Urinary bladder (tissue), 4 donors: ENCODE measurements around the gene RPS16. TPM values are rescaled to one million over a fixed set of nuclear protein-coding genes. Genes with fewer than 3 reads are reported as not detected.

Experiments used
- DNase-seq: peaks from one replicate; pipeline ENCODE4 v3.0.0-alpha.2; 2015; ENCODE audit errors: extremely low spot score
- H3K27ac ChIP-seq: one replicate; pipeline ENCODE4 v1.5.1; 2013; ENCODE audit warnings: low read depth, mild to moderate bottlenecking, moderate library complexity
- H3K36me3 ChIP-seq: one replicate; pipeline ENCODE4 v1.6.1; 2013; ENCODE audit warnings: mild to moderate bottlenecking, moderate library complexity; ENCODE audit not compliant: insufficient read depth
- H3K4me1 ChIP-seq: one replicate; pipeline ENCODE4 v1.6.1; 2013; ENCODE audit warnings: mild to moderate bottlenecking, moderate library complexity; ENCODE audit not compliant: insufficient read depth
- H3K4me3 ChIP-seq: one replicate; pipeline ENCODE4 v1.5.1; 2013; ENCODE audit warnings: low read depth, low read length
- WGBS: extraction: QIAGEN DNeasy Blood & Tissue Kit; methylation state at CpG from one replicate; pipeline ENCODE4 v1.1.7; 2013; 5-methylcytosine and 5-hydroxymethylcytosine counted together
- polyA plus RNA-seq: library from polyadenylated mRNA; stranded (reverse); fragments of 200-250 nt; gene quantifications from one replicate; pipeline ENCODE4 v1.2.3, GENCODE V29; 2013
- total RNA-seq: library from RNA; depleted of rRNA; stranded (reverse); fragments of >200 nt; gene quantifications from one replicate; pipeline ENCODE4 v1.2.3, GENCODE V29; 2014
- donor health status: healthy with polysubstance abuse.
- donor health status: healthy.

The RPS16 gene
- total and polyA plus RNA-seq, 2 donors = 27.7 to 3,259 TPM

GRCh38 chr19:39403331-39404312 lies 32.1 kb downstream of the RPS16 start:
- H3K36me3 ChIP-seq = peaks cover 10% of the 10 kb centered on the region
- H3K4me1 ChIP-seq = no peaks in the 10 kb centered on the region
- H3K27ac ChIP-seq = peak overlapping the region; percentile 98
- peak; percentile 88 for DNase-seq
- peak overlapping the region; percentile 56 for H3K4me3 ChIP-seq
- 1% methylated on average over 43 of the region's 43 CpGs for WGBS

- peak; percentile 83 for DNase-seq
- Histone ChIP-seq H3K4me1 (no peaks in the 10 kb centered on the region), H3K36me3 (peaks cover 1% of the 10 kb centered on the region), H3K27ac (peak overlapping the region; percentile 98), H3K4me3 (peak overlapping the region; percentile 56)
- WGBS = 3% methylated on average over 59 of the region's 59 CpGs
These were observed 33.1 kb downstream of the RPS16 start for GRCh38 chr19:39402346-39403300.

GRCh38 chr19:39401549-39402345 lies 34.0 kb downstream of the RPS16 start:
- WGBS = 49% methylated on average over 25 of the region's 25 CpGs
- DNase-seq = no peak
- Histone ChIP-seq H3K4me3 (no peak overlapping the region), H3K36me3 (no peaks in the 10 kb centered on the region), H3K27ac (peak overlapping the region; percentile 98), H3K4me1 (no peaks in the 10 kb centered on the region)

GRCh38 chr19:39401070-39401548 lies 34.6 kb downstream of the RPS16 start:
- WGBS = 54% methylated on average over 4 of the region's 4 CpGs
- Histone ChIP-seq H3K4me3 (no peak overlapping the region), H3K4me1 (no peaks in the 10 kb centered on the region), H3K27ac (peak overlapping the region; percentile 98), H3K36me3 (no peaks in the 10 kb centered on the region)
- no peak for DNase-seq

- no peak for DNase-seq
- H3K27ac ChIP-seq = no peak overlapping the region
- H3K4me1 ChIP-seq = no peaks in the 10 kb centered on the region
These were observed 35.7 kb downstream of the RPS16 start for GRCh38 chr19:39400061-39400460.

GRCh38 chr19:39399668-39400050 lies 36.1 kb downstream of the RPS16 start:
- no peak overlapping the region for H3K27ac ChIP-seq
- H3K4me1 ChIP-seq = no peaks in the 10 kb centered on the region
- WGBS = 93% methylated on average over 4 of the region's 4 CpGs

More at GRCh38 chr19:39400061-39400460, 35.7 kb downstream of the RPS16 start:
- Histone ChIP-seq H3K36me3 (no peaks in the 10 kb centered on the region), H3K4me3 (no peak overlapping the region)
- WGBS = 86% methylated on average over 4 of the region's 4 CpGs

GRCh38 chr19:39398297-39398864 lies 37.4 kb downstream of the RPS16 start:
- no peak for DNase-seq
- no peak overlapping the region for H3K4me3 ChIP-seq
- H3K4me1 ChIP-seq = no peaks in the 10 kb centered on the region
- no peaks in the 10 kb centered on the region for H3K36me3 ChIP-seq
- H3K27ac ChIP-seq = peak overlapping the region; percentile 83
- 71% methylated on average over 11 of the region's 11 CpGs for WGBS

More at GRCh38 chr19:39399668-39400050, 36.1 kb downstream of the RPS16 start:
- DNase-seq = no peak
- Histone ChIP-seq H3K36me3 (no peaks in the 10 kb centered on the region), H3K4me3 (no peak overlapping the region)

- no peaks in the 10 kb centered on the region for H3K4me1 ChIP-seq
- no peak overlapping the region for H3K4me3 ChIP-seq
- peak overlapping the region; percentile 83 for H3K27ac ChIP-seq
- WGBS = 33% methylated on average over 17 of the region's 17 CpGs
- no peaks in the 10 kb centered on the region for H3K36me3 ChIP-seq
- DNase-seq = no peak
These were observed 38.1 kb downstream of the RPS16 start for GRCh38 chr19:39397360-39398296.

GRCh38 chr19:39390751-39391437 lies 44.9 kb downstream of the RPS16 start, which contains the start of the genes MED29 and PAF1:
Gene MED29, plus strand, starts transcription at chr19:39391378. Its CDS starts 45 bp downstream, at chr19:39391423.
Gene PAF1, minus strand, starts transcription at chr19:39391106. Its CDS starts 242 bp downstream, at chr19:39390864.
- under 1% methylated on average over 60 of the region's 60 CpGs for WGBS
- H3K27ac ChIP-seq = peak within 1 kb of the TSS; percentile 96
- H3K4me1 ChIP-seq = no peaks in the 10 kb centered on the region
- no peaks in the 10 kb centered on the region for H3K36me3 ChIP-seq
- DNase-seq = peak; percentile 100
- peak within 1 kb of the TSS; percentile 62 for H3K4me3 ChIP-seq

- under 1% methylated on average over 10 of the region's 10 CpGs for WGBS
These were observed 45.3 kb downstream of the RPS16 start for GRCh38 chr19:39390451-39390750.

More at GRCh38 chr19:39390451-39390750, 45.3 kb downstream of the RPS16 start:
- DNase-seq = peak; percentile 62
- Histone ChIP-seq H3K27ac (peak overlapping the region; percentile 96), H3K4me3 (peak overlapping the region; percentile 61), H3K36me3 (no peaks in the 10 kb centered on the region), H3K4me1 (no peaks in the 10 kb centered on the region)
